ENCODE results near the gene PTGER1. TPM values are rescaled to one million over a fixed set of nuclear protein-coding genes. Genes with fewer than 3 reads are reported as not detected.

The PTGER1 gene
- total and polyA plus RNA-seq, 9 of the 15 experiments (the other 6 are each of a cell fraction or from before 2014, with no cell fraction given): 0.06 to 0.36 (median 0.31) TPM; not detected in 5

DNA sequence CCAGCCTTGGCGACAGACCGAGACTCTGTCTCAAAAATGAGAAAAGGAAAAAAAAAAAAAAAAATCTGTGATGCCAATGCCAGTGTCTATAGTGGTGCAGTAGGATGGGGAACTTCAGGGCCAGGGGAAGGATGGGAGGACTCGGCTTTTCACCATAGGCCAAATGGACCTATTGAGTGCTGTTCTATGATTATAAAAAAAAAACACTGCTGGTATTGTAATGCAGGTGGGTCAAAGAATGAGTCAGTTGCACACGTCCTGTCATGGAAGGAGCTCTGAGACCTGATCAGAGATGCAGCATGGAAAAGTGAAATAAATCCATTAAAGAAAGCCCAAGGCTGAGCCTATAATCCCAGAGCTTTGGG is 36.1 kb upstream of the PTGER1 start (continued):
- TF ChIP-seq CEBPG (CRISPR knock-in tag; IDR thresholded peaks at IDR 0.05) (no peak), CEBPG (tag; conservative IDR thresholded peaks at IDR 0.05 in 1 of 2, IDR thresholded peaks at IDR 0.05 in 1 of 2) (0 out of 4 replicates have a peak, but pooled peaks of 1 of the 2 experiments have one; percentile 3), PCBP2 (IDR thresholded peaks at IDR 0.05; ENCODE audit: low read depth, low read length, poor library complexity, severe bottlenecking) (no peak), ZNF699 (CRISPR knock-in tag; IDR thresholded peaks at IDR 0.05; ENCODE audit: insufficient replicate concordance) (no peak), NUFIP1 (IDR thresholded peaks at IDR 0.05; ENCODE audit: partially characterized antibody) (no peak), ZBTB17 (CRISPR knock-in tag; IDR thresholded peaks at IDR 0.05) (no peak), PTRF (tag; IDR thresholded peaks at IDR 0.05) (0 out of 2 replicates have a peak, but pooled peaks have one; percentile 26), ZNF124 (CRISPR knock-in tag; IDR thresholded peaks at IDR 0.05) (no peak), LCOR (CRISPR knock-in tag; IDR thresholded peaks at IDR 0.05) (no peak)
- TF ChIP-seq, protein P1, sequence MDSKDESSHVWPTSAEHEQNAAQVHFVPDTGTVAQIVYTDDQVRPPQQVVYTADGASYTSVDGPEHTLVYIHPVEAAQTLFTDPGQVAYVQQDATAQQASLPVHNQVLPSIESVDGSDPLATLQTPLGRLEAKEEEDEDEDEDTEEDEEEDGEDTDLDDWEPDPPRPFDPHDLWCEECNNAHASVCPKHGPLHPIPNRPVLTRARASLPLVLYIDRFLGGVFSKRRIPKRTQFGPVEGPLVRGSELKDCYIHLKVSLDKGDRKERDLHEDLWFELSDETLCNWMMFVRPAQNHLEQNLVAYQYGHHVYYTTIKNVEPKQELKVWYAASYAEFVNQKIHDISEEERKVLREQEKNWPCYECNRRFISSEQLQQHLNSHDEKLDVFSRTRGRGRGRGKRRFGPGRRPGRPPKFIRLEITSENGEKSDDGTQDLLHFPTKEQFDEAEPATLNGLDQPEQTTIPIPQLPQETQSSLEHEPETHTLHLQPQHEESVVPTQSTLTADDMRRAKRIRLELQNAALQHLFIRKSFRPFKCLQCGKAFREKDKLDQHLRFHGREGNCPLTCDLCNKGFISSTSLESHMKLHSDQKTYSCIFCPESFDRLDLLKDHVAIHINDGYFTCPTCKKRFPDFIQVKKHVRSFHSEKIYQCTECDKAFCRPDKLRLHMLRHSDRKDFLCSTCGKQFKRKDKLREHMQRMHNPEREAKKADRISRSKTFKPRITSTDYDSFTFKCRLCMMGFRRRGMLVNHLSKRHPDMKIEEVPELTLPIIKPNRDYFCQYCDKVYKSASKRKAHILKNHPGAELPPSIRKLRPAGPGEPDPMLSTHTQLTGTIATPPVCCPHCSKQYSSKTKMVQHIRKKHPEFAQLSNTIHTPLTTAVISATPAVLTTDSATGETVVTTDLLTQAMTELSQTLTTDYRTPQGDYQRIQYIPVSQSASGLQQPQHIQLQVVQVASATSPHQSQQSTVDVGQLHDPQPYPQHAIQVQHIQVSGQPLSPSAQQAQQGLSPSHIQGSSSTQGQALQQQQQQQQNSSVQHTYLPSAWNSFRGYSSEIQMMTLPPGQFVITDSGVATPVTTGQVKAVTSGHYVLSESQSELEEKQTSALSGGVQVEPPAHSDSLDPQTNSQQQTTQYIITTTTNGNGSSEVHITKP (IDR thresholded peaks at IDR 0.05; ENCODE audit: partially characterized antibody): no peak
- TF ChIP-seq, protein P2, sequence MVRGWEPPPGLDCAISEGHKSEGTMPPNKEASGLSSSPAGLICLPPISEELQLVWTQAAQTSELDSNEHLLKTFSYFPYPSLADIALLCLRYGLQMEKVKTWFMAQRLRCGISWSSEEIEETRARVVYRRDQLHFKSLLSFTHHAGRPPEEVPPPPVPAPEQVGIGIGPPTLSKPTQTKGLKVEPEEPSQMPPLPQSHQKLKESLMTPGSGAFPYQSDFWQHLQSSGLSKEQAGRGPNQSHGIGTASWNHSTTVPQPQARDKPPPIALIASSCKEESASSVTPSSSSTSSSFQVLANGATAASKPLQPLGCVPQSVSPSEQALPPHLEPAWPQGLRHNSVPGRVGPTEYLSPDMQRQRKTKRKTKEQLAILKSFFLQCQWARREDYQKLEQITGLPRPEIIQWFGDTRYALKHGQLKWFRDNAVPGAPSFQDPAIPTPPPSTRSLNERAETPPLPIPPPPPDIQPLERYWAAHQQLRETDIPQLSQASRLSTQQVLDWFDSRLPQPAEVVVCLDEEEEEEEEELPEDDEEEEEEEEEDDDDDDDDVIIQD (CRISPR knock-in tag; IDR thresholded peaks at IDR 0.05): no peak
